SK-N-SH (cell line): ENCODE measurements around the gene KDM5D. TPM values are rescaled to one million over a fixed set of nuclear protein-coding genes. Genes with fewer than 3 reads are reported as not detected.

Source experiments
- CTCF ChIA-PET: fragments of 300-600, 350-600 bp; formaldehyde crosslinking; extraction: SDS; loops from one replicate; lab custom pipeline; 2021; lab: Yijun Ruan, JAX
- POLR2A ChIA-PET: fragments of 350-600 bp; sonication (Branson Sonifier 250); formaldehyde crosslinking; extraction: SDS; loops from one replicate; lab custom pipeline; 2020; ENCODE audit warnings: antibody characterized with exemption, inconsistent platforms; lab: Yijun Ruan, JAX
- DNase-seq: peaks from one replicate; pipeline ENCODE4 v3.0.0; 2012
- H2AFZ ChIP-seq: fragments of 200-600 bp; sonication (generic); 2 replicates; pipeline ENCODE4 v1.8.1; 2016; ENCODE audit warnings: antibody characterized with exemption, mild to moderate bottlenecking, low read depth
- H3F3A ChIP-seq: fragments of 200-600 bp; sonication (generic); replicated peaks from 2 replicates; pipeline ENCODE3; 2016; ENCODE audit warnings: antibody characterized with exemption, mild to moderate bottlenecking; ENCODE audit not compliant: insufficient read depth
- H3K27ac ChIP-seq, 2 experiments: fragments of 200-500 bp in 1 of 2; fragments of 200-600 bp in 1 of 2; sonication (Bioruptor generic) in 1 of 2; sonication (generic), shearing (Covaris generic) in 1 of 2; 2 replicates each; pipeline versions ENCODE4 v1.5.1 to v1.6.1; 2014 to 2016; ENCODE audit warnings: low read depth in 2 of 2, inconsistent platforms in 1 of 2, low read length in 1 of 2, mild to moderate bottlenecking in 1 of 2, mixed read lengths in 1 of 2
- H3K27me3 ChIP-seq: fragments of 200-600 bp; sonication (generic), shearing (Covaris generic); 2 replicates; pipeline ENCODE4 v1.6.1; 2016; ENCODE audit warnings: mixed run types; ENCODE audit not compliant: insufficient read depth
- H3K36me3 ChIP-seq, 2 experiments: fragments of 200-500 bp in 1 of 2; fragments of 200-600 bp in 1 of 2; sonication (Bioruptor generic) in 1 of 2; sonication (generic) in 1 of 2; replicated peaks in 1 of 2; 2 replicates each; pipeline versions ENCODE3 to v1.5.1; 2014 to 2016; ENCODE audit warnings: low read length in 1 of 2, mild to moderate bottlenecking in 1 of 2; ENCODE audit not compliant: insufficient read depth in 2 of 2, control insufficient read depth in 1 of 2
- H3K4me1 ChIP-seq, 2 experiments: fragments of 200-500 bp in 1 of 2; fragments of 200-600 bp in 1 of 2; sonication (Bioruptor generic) in 1 of 2; sonication (generic), shearing (Covaris generic) in 1 of 2; 2 replicates each; pipeline versions ENCODE4 v1.5.1 to v1.6.1; 2014 to 2016; ENCODE audit warnings: low read depth in 1 of 2, low read length in 1 of 2, mixed run types in 1 of 2; ENCODE audit not compliant: insufficient read depth in 2 of 2, control insufficient read depth in 1 of 2
- H3K4me2 ChIP-seq: fragments of 200-600 bp; sonication (generic), shearing (Covaris generic); 2 replicates; pipeline ENCODE4 v1.6.1; 2017; ENCODE audit warnings: mixed run types
- H3K4me3 ChIP-seq, 2 experiments: fragments of 200-500 bp in 1 of 2; fragments of 200-600 bp in 1 of 2; sonication (Bioruptor generic) in 1 of 2; sonication (generic), shearing (Covaris generic) in 1 of 2; 2 replicates each; pipeline versions ENCODE4 v1.5.1 to v1.8.1; 2014 to 2016; ENCODE audit warnings: low read depth in 2 of 2, inconsistent platforms in 1 of 2, low read length in 1 of 2, mild to moderate bottlenecking in 1 of 2, mixed read lengths in 1 of 2, moderate library complexity in 1 of 2
- H3K79me2 ChIP-seq: fragments of 200-600 bp; sonication (generic); 2 replicates; pipeline ENCODE4 v1.8.1; 2017; ENCODE audit warnings: mild to moderate bottlenecking; ENCODE audit not compliant: insufficient read depth
- H3K9ac ChIP-seq: fragments of 200-600 bp; sonication (generic); 2 replicates; pipeline ENCODE4 v1.6.1; 2017; ENCODE audit warnings: mixed run types
- H3K9me2 ChIP-seq: fragments of 200-600 bp; sonication (generic); 2 replicates; pipeline ENCODE4 v1.6.1; 2017; ENCODE audit warnings: mixed run types
- H3K9me3 ChIP-seq: fragments of 200-600 bp; sonication (generic); 2 replicates; pipeline ENCODE4 v1.6.1; 2017; ENCODE audit warnings: mixed run types, mild to moderate bottlenecking, moderate library complexity
- H4K20me1 ChIP-seq: fragments of 200-600 bp; sonication (generic); 2 replicates; pipeline ENCODE4 v1.6.1; 2017; ENCODE audit warnings: mild to moderate bottlenecking, mixed run types; ENCODE audit not compliant: insufficient read depth
- ELF1 ChIP-seq: IDR thresholded peaks from 2 replicates; pipeline ENCODE4 v1.4.0; 2012
- FOSL2 ChIP-seq: IDR thresholded peaks from 2 replicates; pipeline ENCODE4 v1.4.0; 2012; ENCODE audit warnings: low read depth, mild to moderate bottlenecking, moderate library complexity, borderline replicate concordance
- FOXJ3 ChIP-seq: sonication (generic); formaldehyde crosslinking; IDR thresholded peaks from 2 replicates; pipeline ENCODE4 v1.5.1; 2020; ENCODE audit warnings: mild to moderate bottlenecking, missing genetic modification reagents
- JUND ChIP-seq: IDR thresholded peaks from 2 replicates; pipeline ENCODE4 v1.4.0; 2012
- MEF2A ChIP-seq: IDR thresholded peaks from 2 replicates; pipeline ENCODE4 v1.4.0; 2012; ENCODE audit warnings: low read depth, borderline replicate concordance
- MXI1 ChIP-seq: IDR thresholded peaks from 2 replicates; pipeline ENCODE4 v1.6.1; 2012; ENCODE audit warnings: mild to moderate bottlenecking, low read depth, low read length, improper control_type of control experiment
- NFIC ChIP-seq: IDR thresholded peaks from 2 replicates; pipeline ENCODE4 v1.4.0; 2012; ENCODE audit warnings: borderline replicate concordance
- NRF1 ChIP-seq: IDR thresholded peaks from 2 replicates; pipeline ENCODE4 v1.6.1; 2012; ENCODE audit warnings: low read depth, mild to moderate bottlenecking, low read length
- TAF1 ChIP-seq: IDR thresholded peaks from 2 replicates; pipeline ENCODE4 v1.6.1; 2012; ENCODE audit warnings: low read depth, mild to moderate bottlenecking, low read length, moderate library complexity, borderline replicate concordance
- WGBS: methylation state at CpG from one replicate; pipeline ENCODE4 v1.1.6; 2017; ENCODE audit warnings: low lambda C conversion rate; 5-methylcytosine and 5-hydroxymethylcytosine counted together
- polyA plus RNA-seq, 3 experiments: library from polyadenylated mRNA; depleted of rRNA; stranded (reverse); fragments of >200 nt; gene quantifications; 2 replicates each; pipeline ENCODE4 v1.2.3, GENCODE V29; 2012
- TF ChIP-seq, protein P1 (sequence below): fragments of 150-350 bp; IDR thresholded peaks from 2 replicates; pipeline ENCODE4 v1.6.1; 2016; ENCODE audit warnings: mild to moderate bottlenecking, low read depth, low read length
- TF ChIP-seq, protein P2 (sequence below): IDR thresholded peaks from 2 replicates; pipeline ENCODE4 v1.4.0; 2012; ENCODE audit warnings: low read depth, borderline replicate concordance
- TF ChIP-seq, protein P3 (sequence below): fragments of 150-350 bp; IDR thresholded peaks from 2 replicates; pipeline ENCODE4 v1.6.1; 2017; ENCODE audit warnings: antibody characterized with exemption, low read length, low read depth, borderline replicate concordance
- TF ChIP-seq, protein P4 (sequence below): IDR thresholded peaks from 2 replicates; pipeline ENCODE4 v1.4.0; 2012; ENCODE audit warnings: low read depth

The KDM5D gene
- polyA plus RNA-seq (2012; rRNA removed) = not detected in 2 replicates
- polyA plus RNA-seq (2012; cell fraction: cytosol; rRNA removed) = not detected in 2 replicates
- polyA plus RNA-seq (2012; cell fraction: nucleus; rRNA removed) = not detected in 2 replicates

DNA sequence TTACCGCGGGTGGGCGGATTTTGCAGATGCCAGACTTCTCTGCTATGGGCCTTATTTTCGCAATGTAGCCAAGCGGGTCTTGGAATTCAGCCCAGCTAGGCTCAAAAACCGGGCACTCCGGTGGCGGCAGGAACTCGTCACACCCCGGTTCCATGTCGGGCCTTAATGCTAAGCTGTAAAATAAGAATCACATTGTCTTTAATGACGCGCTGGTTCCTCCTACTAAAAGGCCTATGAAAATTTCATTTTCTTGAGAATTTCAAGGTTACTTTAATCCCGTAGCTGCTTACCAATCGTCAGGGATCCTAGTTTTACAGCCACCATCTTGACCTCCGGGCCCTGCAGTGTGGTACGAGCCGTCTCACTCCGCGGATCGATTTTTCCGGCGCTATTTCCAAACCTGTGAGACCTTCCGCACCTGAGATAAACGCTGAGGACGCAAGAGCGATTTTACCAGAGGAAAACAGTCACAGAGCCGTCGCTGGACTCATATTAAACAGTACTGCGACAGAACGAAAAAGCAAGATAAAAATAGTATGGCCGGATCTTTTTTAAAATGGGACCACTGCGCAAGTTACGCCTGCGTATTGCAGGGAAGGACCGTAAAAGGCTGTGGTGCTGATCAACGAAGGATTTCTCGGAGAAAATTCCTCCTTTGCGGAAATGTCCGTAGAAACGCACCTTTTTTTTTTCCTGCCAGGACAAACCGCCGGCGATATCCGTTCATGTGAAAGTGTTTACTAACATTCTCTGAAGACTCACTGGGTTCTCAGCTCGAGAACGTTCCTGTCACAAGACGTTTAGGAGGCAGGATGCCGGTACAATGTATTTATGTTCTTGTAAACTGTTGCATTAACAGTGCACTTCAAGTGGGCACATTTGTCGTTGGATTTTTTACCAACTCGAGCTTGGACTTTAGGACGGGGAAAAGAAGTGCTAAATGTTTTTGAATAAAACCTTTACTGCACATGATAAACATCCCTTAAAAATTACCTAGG lies at the start of gene KDM5D:
Gene KDM5D, minus strand, starts transcription at position 346 of the 998 bp plus-strand sequence. Its CDS starts 192 bp downstream, at position 154.
- Histone ChIP-seq H3K4me1 (no peaks in the 10 kb centered on the region), H3K27ac (no peak within 1 kb of the TSS), H3K79me2 (no peaks in the 10 kb centered on the region), H3K9me2 (no peaks in the 10 kb centered on the region), H2AFZ (no peak within 1 kb of the TSS), H3K9ac (no peak within 1 kb of the TSS), H3K9me3 (no peaks in the 10 kb centered on the region), H4K20me1 (no peaks in the 10 kb centered on the region), H3K4me3 (no peak within 1 kb of the TSS), H3K27me3 (no peaks in the 10 kb centered on the region), H3K4me2 (no peak within 1 kb of the TSS), H3F3A (no peaks in the 10 kb centered on the region), H3K36me3 (no peaks in the 10 kb centered on the region)
- no peak for TF ChIP-seq MEF2A
- TF ChIP-seq, protein P1, sequence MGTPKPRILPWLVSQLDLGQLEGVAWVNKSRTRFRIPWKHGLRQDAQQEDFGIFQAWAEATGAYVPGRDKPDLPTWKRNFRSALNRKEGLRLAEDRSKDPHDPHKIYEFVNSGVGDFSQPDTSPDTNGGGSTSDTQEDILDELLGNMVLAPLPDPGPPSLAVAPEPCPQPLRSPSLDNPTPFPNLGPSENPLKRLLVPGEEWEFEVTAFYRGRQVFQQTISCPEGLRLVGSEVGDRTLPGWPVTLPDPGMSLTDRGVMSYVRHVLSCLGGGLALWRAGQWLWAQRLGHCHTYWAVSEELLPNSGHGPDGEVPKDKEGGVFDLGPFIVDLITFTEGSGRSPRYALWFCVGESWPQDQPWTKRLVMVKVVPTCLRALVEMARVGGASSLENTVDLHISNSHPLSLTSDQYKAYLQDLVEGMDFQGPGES = no peak
- WGBS = no CpG with 5 or more reads among the region's 52 CpGs
- DNase-seq = no peak
- ChIA-PET POLR2A (no interaction called here), CTCF (no interaction called here)

DNA sequence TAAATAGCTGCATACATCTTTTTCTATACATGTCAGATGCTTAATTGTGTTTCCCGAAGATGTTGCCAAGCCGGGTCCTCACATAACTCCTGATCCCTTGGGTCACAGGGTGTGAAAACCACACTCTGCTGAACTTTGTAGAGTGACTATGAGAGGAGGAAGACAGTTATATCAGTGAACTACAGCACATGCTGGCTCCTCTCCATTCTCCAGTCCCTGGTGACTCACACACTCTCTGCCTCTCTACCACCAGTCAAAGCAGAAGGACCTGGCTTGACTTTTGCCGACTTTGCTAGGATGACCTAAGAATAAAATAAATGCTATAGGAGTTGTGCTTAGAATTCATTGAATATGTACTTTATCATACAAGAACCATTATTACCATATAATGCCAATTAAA lies 23.8 kb upstream of the KDM5D start:
- ChIA-PET POLR2A (no interaction called here), CTCF (no interaction called here)
- H4K20me1 ChIP-seq = no peaks in the 10 kb centered on the region
- H3K4me3 ChIP-seq = no peak overlapping the region
- no peaks in the 10 kb centered on the region for H3K36me3 ChIP-seq
- no peak for DNase-seq
- H2AFZ ChIP-seq = no peak overlapping the region
- no peak overlapping the region for H3K4me2 ChIP-seq
- no peaks in the 10 kb centered on the region for H3K79me2 ChIP-seq
- WGBS = no CpG with 5 or more reads among the region's 3 CpGs
- H3K27ac ChIP-seq = no peak overlapping the region
- TF ChIP-seq NFIC (no peak), MEF2A (no peak), MXI1 (no peak), JUND (no peak), NRF1 (no peak), FOSL2 (no peak), ELF1 (no peak), TAF1 (no peak), FOXJ3 (CRISPR knock-in tag) (no peak)
- TF ChIP-seq, protein P2, sequence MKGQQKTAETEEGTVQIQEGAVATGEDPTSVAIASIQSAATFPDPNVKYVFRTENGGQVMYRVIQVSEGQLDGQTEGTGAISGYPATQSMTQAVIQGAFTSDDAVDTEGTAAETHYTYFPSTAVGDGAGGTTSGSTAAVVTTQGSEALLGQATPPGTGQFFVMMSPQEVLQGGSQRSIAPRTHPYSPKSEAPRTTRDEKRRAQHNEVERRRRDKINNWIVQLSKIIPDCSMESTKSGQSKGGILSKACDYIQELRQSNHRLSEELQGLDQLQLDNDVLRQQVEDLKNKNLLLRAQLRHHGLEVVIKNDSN = no peak
- TF ChIP-seq, protein P3, sequence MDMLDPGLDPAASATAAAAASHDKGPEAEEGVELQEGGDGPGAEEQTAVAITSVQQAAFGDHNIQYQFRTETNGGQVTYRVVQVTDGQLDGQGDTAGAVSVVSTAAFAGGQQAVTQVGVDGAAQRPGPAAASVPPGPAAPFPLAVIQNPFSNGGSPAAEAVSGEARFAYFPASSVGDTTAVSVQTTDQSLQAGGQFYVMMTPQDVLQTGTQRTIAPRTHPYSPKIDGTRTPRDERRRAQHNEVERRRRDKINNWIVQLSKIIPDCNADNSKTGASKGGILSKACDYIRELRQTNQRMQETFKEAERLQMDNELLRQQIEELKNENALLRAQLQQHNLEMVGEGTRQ = no peak
- TF ChIP-seq, protein P4, sequence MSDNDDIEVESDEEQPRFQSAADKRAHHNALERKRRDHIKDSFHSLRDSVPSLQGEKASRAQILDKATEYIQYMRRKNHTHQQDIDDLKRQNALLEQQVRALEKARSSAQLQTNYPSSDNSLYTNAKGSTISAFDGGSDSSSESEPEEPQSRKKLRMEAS = no peak
- TF ChIP-seq, protein P1 = no peak
- H3K9me2 ChIP-seq = no peaks in the 10 kb centered on the region
- no peak overlapping the region for H3K9ac ChIP-seq
- H3K27me3 ChIP-seq = no peaks in the 10 kb centered on the region
- H3F3A ChIP-seq = no peaks in the 10 kb centered on the region
- no peaks in the 10 kb centered on the region for H3K9me3 ChIP-seq
- no peaks in the 10 kb centered on the region for H3K4me1 ChIP-seq
